ENCODE results near the gene TNFRSF12A. TPM values are rescaled to one million over a fixed set of nuclear protein-coding genes. Genes with fewer than 3 reads are reported as not detected.

Gene TNFRSF12A
- total and polyA plus RNA-seq, 2 of the 13 experiments (the other 11 are each of a cell fraction or from before 2014, with no cell fraction given): 61.9 to 66.0 TPM

DNA sequence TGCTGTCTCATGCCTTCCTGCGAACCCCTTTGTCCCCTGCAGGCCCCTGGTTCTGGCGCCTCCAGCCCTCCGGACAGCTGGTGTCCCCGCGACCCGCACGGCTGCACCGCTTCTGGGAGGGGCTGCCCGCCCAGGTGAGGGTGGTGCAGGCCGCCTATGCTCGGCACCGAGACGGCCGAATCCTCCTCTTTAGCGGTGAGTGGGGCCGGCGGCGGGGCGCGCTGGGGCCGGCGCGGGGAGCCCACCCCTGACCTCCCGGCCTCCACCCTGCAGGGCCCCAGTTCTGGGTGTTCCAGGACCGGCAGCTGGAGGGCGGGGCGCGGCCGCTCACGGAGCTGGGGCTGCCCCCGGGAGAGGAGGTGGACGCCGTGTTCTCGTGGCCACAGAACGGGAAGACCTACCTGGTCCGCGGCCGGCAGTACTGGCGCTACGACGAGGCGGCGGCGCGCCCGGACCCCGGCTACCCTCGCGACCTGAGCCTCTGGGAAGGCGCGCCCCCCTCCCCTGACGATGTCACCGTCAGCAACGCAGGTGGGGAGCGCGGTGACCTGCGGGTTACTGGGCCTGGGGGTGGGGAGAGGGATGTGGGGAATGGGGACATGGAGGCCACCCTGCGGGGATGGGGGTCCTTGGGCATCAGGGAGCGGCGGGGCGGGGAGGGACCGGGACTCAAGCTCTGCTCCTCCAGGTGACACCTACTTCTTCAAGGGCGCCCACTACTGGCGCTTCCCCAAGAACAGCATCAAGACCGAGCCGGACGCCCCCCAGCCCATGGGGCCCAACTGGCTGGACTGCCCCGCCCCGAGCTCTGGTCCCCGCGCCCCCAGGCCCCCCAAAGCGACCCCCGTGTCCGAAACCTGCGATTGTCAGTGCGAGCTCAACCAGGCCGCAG lies 38.2 kb downstream of the TNFRSF12A start (continued):
- TF ChIP-seq, protein P1, sequence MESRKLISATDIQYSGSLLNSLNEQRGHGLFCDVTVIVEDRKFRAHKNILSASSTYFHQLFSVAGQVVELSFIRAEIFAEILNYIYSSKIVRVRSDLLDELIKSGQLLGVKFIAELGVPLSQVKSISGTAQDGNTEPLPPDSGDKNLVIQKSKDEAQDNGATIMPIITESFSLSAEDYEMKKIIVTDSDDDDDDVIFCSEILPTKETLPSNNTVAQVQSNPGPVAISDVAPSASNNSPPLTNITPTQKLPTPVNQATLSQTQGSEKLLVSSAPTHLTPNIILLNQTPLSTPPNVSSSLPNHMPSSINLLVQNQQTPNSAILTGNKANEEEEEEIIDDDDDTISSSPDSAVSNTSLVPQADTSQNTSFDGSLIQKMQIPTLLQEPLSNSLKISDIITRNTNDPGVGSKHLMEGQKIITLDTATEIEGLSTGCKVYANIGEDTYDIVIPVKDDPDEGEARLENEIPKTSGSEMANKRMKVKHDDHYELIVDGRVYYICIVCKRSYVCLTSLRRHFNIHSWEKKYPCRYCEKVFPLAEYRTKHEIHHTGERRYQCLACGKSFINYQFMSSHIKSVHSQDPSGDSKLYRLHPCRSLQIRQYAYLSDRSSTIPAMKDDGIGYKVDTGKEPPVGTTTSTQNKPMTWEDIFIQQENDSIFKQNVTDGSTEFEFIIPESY (CRISPR knock-in tag; IDR thresholded peaks at IDR 0.05): peak; percentile 68

DNA sequence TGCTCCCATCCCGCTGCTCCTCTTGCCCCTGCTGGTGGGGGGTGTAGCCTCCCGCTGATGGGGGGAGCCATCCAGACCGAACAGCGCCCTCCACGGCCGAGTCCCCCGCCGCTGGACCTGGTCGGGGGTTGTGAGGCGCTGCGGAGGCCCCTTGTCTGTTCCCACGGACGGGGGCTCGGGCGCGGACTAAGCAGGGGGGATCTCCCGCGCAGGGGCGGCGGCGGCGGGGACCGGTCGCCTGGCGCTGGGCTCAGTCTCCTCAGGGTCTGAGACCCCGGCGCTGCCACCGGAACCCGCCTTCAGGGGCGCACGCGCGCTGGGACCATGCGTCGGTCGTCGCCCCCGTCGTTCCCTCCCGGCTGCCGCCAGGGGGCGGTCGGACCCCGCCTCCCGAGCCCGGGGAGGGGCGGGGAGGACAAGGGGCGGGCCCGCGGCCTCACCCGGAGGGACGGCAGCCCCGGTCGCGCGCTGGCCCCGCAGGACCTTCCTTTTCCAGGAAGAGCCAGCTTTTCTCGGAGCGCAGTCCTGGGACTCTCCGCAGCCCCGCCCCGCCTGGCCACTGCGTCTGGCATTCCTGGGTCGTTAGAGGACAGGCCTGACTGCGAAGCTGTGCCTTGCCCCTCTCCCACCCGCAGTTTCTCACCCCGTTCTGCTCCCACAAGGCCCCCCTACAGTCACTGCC lies 39.0 kb downstream of the TNFRSF12A start:
- DNase-seq (ENCODE audit: low spot score) (peak; percentile 71), FAIRE-seq (no peak), ATAC-seq (peak; percentile 87)
- Histone ChIP-seq H3K36me3 (replicated peaks in 1 of 2; ENCODE audit: control insufficient read depth in 1 of 2, insufficient read depth in 2 of 2, low read length in 2 of 2) (no peaks in the 10 kb centered on the region), H3K9me3 (ENCODE audit: low read length) (no peaks in the 10 kb centered on the region), H2AFZ (ENCODE audit: low read length) (no peak overlapping the region), H4K20me1 (ENCODE audit: insufficient read depth, low read length) (no peaks in the 10 kb centered on the region), H3K4me2 (ENCODE audit: low read depth, low read length) (peak overlapping the region; percentile 99), H3K4me1 (ENCODE audit: insufficient read depth, low read length) (peaks cover 14% of the 10 kb centered on the region), H3K27me3 (ENCODE audit: control insufficient read depth in 1 of 2, insufficient read depth in 2 of 2, low read length in 2 of 2) (no peaks in the 10 kb centered on the region), H3K79me2 (ENCODE audit: insufficient read depth, low read length) (no peaks in the 10 kb centered on the region), H3K9ac (ENCODE audit: insufficient read depth, low read depth, low read length) (peak overlapping the region; percentile 81), H3K4me3 (replicated peaks in 1 of 3; ENCODE audit: insufficient read depth in 1 of 3, low read depth in 2 of 3, low read length in 3 of 3) (peak overlapping the region; percentile 74 to 91 (median 90); a peak in 5 of 6 replicates), H3K27ac (ENCODE audit: extremely low read length, insufficient read depth, low read length) (peak overlapping the region; percentile 55)
- ChIA-PET CTCF (ENCODE audit: low intra/inter-chr PET ratio, low total read pairs) (interaction anchor here (0.7 to 1.6 kb wide), 5 partner anchors 27 to 42 kb away, joined by 3 to 8 read pairs (median 7); no protein-coding TSS in a partner anchor), POLR2A (interaction anchor here (0.7 to 3.0 kb wide), 25 partner anchors 9 to 153 kb away, joined by 3 to 30 read pairs (median 3); partner anchors contain the start of genes HCFC1R1, PAQR4, THOC6 and TNFRSF12A)
- intact Hi-C loops (cut with micrococcal nuclease; ENCODE audit: unreplicated experiment) (loop anchor here (1.0 to 2.0 kb wide), 3 partner anchors 28 to 70 kb away; no protein-coding TSS in a partner anchor), in situ Hi-C loops (cut with HindIII; ENCODE audit: extremely low pct_ligation_motif_present, low pct_unique_long_range_greater_than_20kb) (no loop called here)
- 0% methylated on average over 2 of the region's 67 CpGs for WGBS (ENCODE audit: low lambda C conversion rate)
- BruUV-seq (replicated peaks): no TSS peak
- TF ChIP-seq, protein P2, sequence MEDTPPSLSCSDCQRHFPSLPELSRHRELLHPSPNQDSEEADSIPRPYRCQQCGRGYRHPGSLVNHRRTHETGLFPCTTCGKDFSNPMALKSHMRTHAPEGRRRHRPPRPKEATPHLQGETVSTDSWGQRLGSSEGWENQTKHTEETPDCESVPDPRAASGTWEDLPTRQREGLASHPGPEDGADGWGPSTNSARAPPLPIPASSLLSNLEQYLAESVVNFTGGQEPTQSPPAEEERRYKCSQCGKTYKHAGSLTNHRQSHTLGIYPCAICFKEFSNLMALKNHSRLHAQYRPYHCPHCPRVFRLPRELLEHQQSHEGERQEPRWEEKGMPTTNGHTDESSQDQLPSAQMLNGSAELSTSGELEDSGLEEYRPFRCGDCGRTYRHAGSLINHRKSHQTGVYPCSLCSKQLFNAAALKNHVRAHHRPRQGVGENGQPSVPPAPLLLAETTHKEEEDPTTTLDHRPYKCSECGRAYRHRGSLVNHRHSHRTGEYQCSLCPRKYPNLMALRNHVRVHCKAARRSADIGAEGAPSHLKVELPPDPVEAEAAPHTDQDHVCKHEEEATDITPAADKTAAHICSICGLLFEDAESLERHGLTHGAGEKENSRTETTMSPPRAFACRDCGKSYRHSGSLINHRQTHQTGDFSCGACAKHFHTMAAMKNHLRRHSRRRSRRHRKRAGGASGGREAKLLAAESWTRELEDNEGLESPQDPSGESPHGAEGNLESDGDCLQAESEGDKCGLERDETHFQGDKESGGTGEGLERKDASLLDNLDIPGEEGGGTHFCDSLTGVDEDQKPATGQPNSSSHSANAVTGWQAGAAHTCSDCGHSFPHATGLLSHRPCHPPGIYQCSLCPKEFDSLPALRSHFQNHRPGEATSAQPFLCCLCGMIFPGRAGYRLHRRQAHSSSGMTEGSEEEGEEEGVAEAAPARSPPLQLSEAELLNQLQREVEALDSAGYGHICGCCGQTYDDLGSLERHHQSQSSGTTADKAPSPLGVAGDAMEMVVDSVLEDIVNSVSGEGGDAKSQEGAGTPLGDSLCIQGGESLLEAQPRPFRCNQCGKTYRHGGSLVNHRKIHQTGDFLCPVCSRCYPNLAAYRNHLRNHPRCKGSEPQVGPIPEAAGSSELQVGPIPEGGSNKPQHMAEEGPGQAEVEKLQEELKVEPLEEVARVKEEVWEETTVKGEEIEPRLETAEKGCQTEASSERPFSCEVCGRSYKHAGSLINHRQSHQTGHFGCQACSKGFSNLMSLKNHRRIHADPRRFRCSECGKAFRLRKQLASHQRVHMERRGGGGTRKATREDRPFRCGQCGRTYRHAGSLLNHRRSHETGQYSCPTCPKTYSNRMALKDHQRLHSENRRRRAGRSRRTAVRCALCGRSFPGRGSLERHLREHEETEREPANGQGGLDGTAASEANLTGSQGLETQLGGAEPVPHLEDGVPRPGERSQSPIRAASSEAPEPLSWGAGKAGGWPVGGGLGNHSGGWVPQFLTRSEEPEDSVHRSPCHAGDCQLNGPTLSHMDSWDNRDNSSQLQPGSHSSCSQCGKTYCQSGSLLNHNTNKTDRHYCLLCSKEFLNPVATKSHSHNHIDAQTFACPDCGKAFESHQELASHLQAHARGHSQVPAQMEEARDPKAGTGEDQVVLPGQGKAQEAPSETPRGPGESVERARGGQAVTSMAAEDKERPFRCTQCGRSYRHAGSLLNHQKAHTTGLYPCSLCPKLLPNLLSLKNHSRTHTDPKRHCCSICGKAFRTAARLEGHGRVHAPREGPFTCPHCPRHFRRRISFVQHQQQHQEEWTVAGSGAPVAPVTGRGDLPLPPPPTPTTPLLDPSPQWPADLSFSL (CRISPR knock-in tag; IDR thresholded peaks at IDR 0.05): no peak
- TF ChIP-seq, protein P3, sequence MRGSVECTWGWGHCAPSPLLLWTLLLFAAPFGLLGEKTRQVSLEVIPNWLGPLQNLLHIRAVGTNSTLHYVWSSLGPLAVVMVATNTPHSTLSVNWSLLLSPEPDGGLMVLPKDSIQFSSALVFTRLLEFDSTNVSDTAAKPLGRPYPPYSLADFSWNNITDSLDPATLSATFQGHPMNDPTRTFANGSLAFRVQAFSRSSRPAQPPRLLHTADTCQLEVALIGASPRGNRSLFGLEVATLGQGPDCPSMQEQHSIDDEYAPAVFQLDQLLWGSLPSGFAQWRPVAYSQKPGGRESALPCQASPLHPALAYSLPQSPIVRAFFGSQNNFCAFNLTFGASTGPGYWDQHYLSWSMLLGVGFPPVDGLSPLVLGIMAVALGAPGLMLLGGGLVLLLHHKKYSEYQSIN (CRISPR knock-in tag; IDR thresholded peaks at IDR 0.05; ENCODE audit: borderline replicate concordance): no peak
- TF ChIP-seq TEAD2 (CRISPR knock-in tag; IDR thresholded peaks at IDR 0.05): no peak
- peak; percentile 27; the same call in 1 of the 2 replicates for TF ChIP-seq ZNF777 (CRISPR knock-in tag; IDR thresholded peaks at IDR 0.05)
- TF ChIP-seq, protein P4, sequence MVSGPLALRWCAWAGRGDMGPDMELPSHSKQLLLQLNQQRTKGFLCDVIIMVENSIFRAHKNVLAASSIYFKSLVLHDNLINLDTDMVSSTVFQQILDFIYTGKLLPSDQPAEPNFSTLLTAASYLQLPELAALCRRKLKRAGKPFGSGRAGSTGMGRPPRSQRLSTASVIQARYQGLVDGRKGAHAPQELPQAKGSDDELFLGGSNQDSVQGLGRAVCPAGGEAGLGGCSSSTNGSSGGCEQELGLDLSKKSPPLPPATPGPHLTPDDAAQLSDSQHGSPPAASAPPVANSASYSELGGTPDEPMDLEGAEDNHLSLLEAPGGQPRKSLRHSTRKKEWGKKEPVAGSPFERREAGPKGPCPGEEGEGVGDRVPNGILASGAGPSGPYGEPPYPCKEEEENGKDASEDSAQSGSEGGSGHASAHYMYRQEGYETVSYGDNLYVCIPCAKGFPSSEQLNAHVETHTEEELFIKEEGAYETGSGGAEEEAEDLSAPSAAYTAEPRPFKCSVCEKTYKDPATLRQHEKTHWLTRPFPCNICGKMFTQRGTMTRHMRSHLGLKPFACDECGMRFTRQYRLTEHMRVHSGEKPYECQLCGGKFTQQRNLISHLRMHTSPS (CRISPR knock-in tag; IDR thresholded peaks at IDR 0.05; ENCODE audit: low read depth): no peak
- TF ChIP-seq JARID2 (CRISPR knock-in tag; IDR thresholded peaks at IDR 0.05; ENCODE audit: insufficient replicate concordance): no peak

Measured in HepG2 (cell line).